HUES6 (cell line): Measurements from ENCODE around the gene PICK1.
"Not testable (repeated sequence)": the region's sequence is repeated elsewhere in the genome, so short reads cannot be mapped to it uniquely, and the experiment has no call there.

Experiments
- H3K27ac ChIP-seq: 2 replicates; pipeline ENCODE4 v1.7.0; 2013; ENCODE audit warnings: low read depth, mild to moderate bottlenecking, low read length, inconsistent platforms
- H3K27me3 ChIP-seq: 2 replicates; pipeline ENCODE4 v1.6.1; 2013; ENCODE audit warnings: low read length; ENCODE audit not compliant: control insufficient read depth, insufficient read depth
- H3K36me3 ChIP-seq: 2 replicates; pipeline ENCODE4 v1.6.1; 2013; ENCODE audit warnings: low read length; ENCODE audit not compliant: control insufficient read depth, insufficient read depth
- H3K4me1 ChIP-seq: 2 replicates; pipeline ENCODE4 v1.6.1; 2013; ENCODE audit warnings: low read length; ENCODE audit not compliant: control insufficient read depth, insufficient read depth
- H3K4me3 ChIP-seq: 2 replicates; pipeline ENCODE4 v1.5.1; 2013; ENCODE audit warnings: low read depth, low read length
- H3K9ac ChIP-seq: one replicate; pipeline ENCODE4 v1.6.1; 2013; ENCODE audit warnings: mild to moderate bottlenecking, low read length
- H3K9me3 ChIP-seq: 2 replicates; pipeline ENCODE4 v1.6.1; 2013; ENCODE audit warnings: low read depth, low read length; ENCODE audit not compliant: control insufficient read depth, insufficient read depth

Gene PICK1

GRCh38 chr22:38032681-38033521, 24.3 kb upstream of the PICK1 start:
- no peaks in the 10 kb centered on the region for H3K27me3 ChIP-seq
- no peaks in the 10 kb centered on the region for H3K36me3 ChIP-seq
- H3K4me1 ChIP-seq = peaks cover 32% of the 10 kb centered on the region
- no peak overlapping the region for H3K4me3 ChIP-seq
- H3K9ac ChIP-seq = no peak overlapping the region
- H3K27ac ChIP-seq = no peak overlapping the region
- no peaks in the 10 kb centered on the region for H3K9me3 ChIP-seq

GRCh38 chr22:38033522-38034277, 23.5 kb upstream of the PICK1 start:
- no peaks in the 10 kb centered on the region for H3K27me3 ChIP-seq
- H3K4me1 ChIP-seq = peaks cover 32% of the 10 kb centered on the region
- peak overlapping the region; percentile 79 for H3K9ac ChIP-seq
- no peaks in the 10 kb centered on the region for H3K9me3 ChIP-seq
- H3K27ac ChIP-seq = peak overlapping the region; percentile 63
- H3K36me3 ChIP-seq = no peaks in the 10 kb centered on the region
- no peak overlapping the region for H3K4me3 ChIP-seq

DNA sequence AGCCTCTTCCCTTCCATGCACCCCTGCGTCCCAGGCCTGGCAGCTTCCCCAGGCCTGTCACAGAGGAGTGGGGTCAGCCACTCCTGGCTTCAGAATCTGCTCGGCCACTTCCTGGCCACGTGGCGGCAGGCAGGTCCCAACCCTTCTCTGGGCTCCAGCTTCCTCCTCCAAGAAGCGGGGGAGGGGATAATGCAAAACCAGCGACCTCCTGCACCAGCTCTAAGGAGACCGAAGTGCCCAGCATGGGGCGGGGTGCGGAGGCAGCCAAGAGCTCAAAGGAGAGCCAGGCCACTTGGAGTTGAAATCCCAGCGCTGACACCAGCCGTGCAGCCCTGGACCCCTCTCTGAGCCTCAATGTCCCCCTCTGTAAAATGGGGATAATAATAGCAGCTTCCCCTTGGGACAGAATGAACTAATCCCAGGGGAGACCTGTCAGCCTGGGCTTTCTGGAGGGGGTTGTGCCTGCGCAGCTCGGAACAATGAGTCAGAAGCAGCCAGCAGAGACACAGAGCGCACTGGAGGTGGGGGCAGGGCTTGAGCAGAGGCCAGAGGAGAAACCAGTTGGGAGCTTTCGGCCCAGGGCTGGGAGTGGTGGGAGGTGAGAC, 22.8 kb upstream of the PICK1 start:
- Histone ChIP-seq H3K27me3 (no peaks in the 10 kb centered on the region), H3K36me3 (no peaks in the 10 kb centered on the region), H3K27ac (peak overlapping the region; percentile 63), H3K9me3 (no peaks in the 10 kb centered on the region), H3K9ac (peak overlapping the region; percentile 79), H3K4me1 (peaks cover 32% of the 10 kb centered on the region), H3K4me3 (no peak overlapping the region)

- Histone ChIP-seq H3K4me3 (no peak overlapping the region), H3K9ac (peak overlapping the region; percentile 58), H3K27me3 (no peaks in the 10 kb centered on the region), H3K36me3 (no peaks in the 10 kb centered on the region), H3K9me3 (no peaks in the 10 kb centered on the region), H3K4me1 (peaks cover 32% of the 10 kb centered on the region), H3K27ac (peak overlapping the region; percentile 63; the same call in 1 of the 2 replicates)
These were observed 22.2 kb upstream of the PICK1 start for GRCh38 chr22:38034884-38035529.

GRCh38 chr22:38035530-38035885, 21.7 kb upstream of the PICK1 start:
- Histone ChIP-seq H3K9ac (no peak overlapping the region), H3K36me3 (no peaks in the 10 kb centered on the region), H3K4me3 (no peak overlapping the region), H3K27me3 (no peaks in the 10 kb centered on the region), H3K27ac (no peak overlapping the region), H3K4me1 (peaks cover 29% of the 10 kb centered on the region), H3K9me3 (no peaks in the 10 kb centered on the region)

- Histone ChIP-seq H3K9ac (no peak overlapping the region), H3K27ac (no peak overlapping the region), H3K9me3 (no peaks in the 10 kb centered on the region), H3K36me3 (no peaks in the 10 kb centered on the region), H3K27me3 (no peaks in the 10 kb centered on the region), H3K4me3 (no peak overlapping the region), H3K4me1 (peaks cover 22% of the 10 kb centered on the region)
These were observed 20.7 kb upstream of the PICK1 start for GRCh38 chr22:38036392-38037062.

- not testable (repeated sequence) for H3K4me3 ChIP-seq, H3K9ac ChIP-seq, H3K9me3 ChIP-seq, H3K36me3 ChIP-seq, H3K27me3 ChIP-seq, H3K27ac ChIP-seq
- peaks cover 22% of the 10 kb centered on the region for H3K4me1 ChIP-seq
These were observed 19.6 kb upstream of the PICK1 start for GRCh38 chr22:38037367-38038150.

GRCh38 chr22:38038426-38038825, 18.8 kb upstream of the PICK1 start:
- Histone ChIP-seq H3K27ac (no peak overlapping the region), H3K27me3 (no peaks in the 10 kb centered on the region), H3K9me3 (no peaks in the 10 kb centered on the region), H3K9ac (no peak overlapping the region), H3K36me3 (no peaks in the 10 kb centered on the region), H3K4me3 (no peak overlapping the region), H3K4me1 (peaks cover 21% of the 10 kb centered on the region)

DNA sequence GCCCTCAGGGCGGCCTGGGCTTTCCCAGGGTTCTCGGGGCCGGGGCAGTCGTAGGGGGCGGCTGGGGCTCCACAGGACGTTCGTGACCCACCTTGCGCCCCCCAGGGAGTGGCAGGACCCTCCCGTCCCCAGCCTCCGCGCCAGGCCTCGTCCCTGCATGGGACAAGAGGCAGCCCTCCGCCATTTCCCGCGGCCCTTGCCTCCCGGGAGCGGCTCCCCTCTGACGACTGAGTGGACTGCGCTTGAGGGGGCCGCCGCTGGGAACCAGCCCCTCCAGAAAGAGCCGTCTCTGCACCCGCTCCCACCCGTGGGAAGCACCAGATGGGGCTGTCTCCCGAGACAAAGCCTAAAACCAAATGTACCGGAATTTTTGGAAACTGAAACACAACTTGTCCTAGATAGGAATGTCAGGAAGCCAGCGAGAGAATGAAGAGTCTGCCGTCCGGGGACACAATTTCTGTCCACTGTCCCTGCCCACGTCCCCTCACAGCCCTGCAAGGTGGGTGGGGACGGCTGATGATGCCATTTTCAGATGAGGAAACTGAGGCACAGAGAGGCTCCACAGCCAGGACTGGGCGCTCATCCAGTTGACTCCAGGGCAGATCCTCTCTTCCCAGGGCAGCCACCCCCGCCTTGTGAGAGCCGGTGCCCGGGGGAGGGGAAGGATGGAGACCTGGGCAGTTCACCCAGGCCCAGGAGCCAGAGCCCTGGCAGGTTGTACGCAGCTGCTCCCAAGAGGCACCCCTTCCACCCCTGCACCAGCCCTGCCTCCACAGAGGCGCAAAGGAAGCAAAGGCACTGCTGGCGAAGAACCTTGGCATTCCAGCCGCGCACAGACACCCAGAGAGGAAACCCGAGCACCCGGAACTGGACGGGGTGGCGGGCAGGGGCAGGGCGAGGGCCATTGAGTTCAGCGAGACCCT, 18.1 kb upstream of the PICK1 start:
- Histone ChIP-seq H3K4me3 (no peak overlapping the region), H3K27me3 (no peaks in the 10 kb centered on the region), H3K9ac (no peak overlapping the region), H3K36me3 (no peaks in the 10 kb centered on the region), H3K4me1 (peaks cover 14% of the 10 kb centered on the region), H3K27ac (no peak overlapping the region), H3K9me3 (no peaks in the 10 kb centered on the region)
